ENCODE data around the gene CHCHD3. TPM values are rescaled to one million over a fixed set of nuclear protein-coding genes. Genes with fewer than 3 reads are reported as not detected.

CHCHD3 gene
- total RNA-seq, 1 experiment from 2014 or later: 100 TPM

- no peaks in the 10 kb centered on the region for H3K36me3 ChIP-seq (ENCODE audit: low read depth)
- no TSS peak for BruUV-seq (replicated peaks)
- peaks cover 52% of the 10 kb centered on the region for H3K79me2 ChIP-seq (ENCODE audit: low read depth)
- no peaks in the 10 kb centered on the region for H3K9me2 ChIP-seq (ENCODE audit: insufficient read depth)
- no peak overlapping the region for H2AFZ ChIP-seq
- intact Hi-C loops (cut with micrococcal nuclease; ENCODE audit: unreplicated experiment): no loop called here
- no peaks in the 10 kb centered on the region for H3K27me3 ChIP-seq (ENCODE audit: insufficient read depth, low read depth)
- no peaks in the 10 kb centered on the region for H3K4me1 ChIP-seq (replicated peaks; ENCODE audit: insufficient read depth)
- no peaks in the 10 kb centered on the region for H3F3A ChIP-seq (ENCODE audit: insufficient read depth, low read depth)
- H3K4me3 ChIP-seq: no peak overlapping the region
- no peak for DNase-seq
- H4K20me1 ChIP-seq (ENCODE audit: insufficient read depth): peaks cover 22% of the 10 kb centered on the region
- TF ChIP-seq EZH2 (IDR thresholded peaks at IDR 0.05; ENCODE audit: low read depth) (no peak), CTCF (conservative IDR thresholded peaks at IDR 0.05) (no peak)
- CTCF ChIA-PET: no interaction called here
- no peak overlapping the region for H3K27ac ChIP-seq
- no peaks in the 10 kb centered on the region; the same call in 1 of the 2 replicates for H3K9me3 ChIP-seq (ENCODE audit: insufficient read depth, low read depth)
- POLR2A ChIA-PET (ENCODE audit: unreplicated experiment): interaction anchor here (0.6 kb wide), 1 partner anchor 140 kb away, joined by 6 read pairs; no protein-coding TSS in a partner anchor
- no peak overlapping the region for H3K4me2 ChIP-seq
These were observed 83.1 kb downstream of the CHCHD3 start for GRCh38 chr7:132998763-132999162.

- TF ChIP-seq CTCF (conservative IDR thresholded peaks at IDR 0.05) (no peak), EZH2 (IDR thresholded peaks at IDR 0.05; ENCODE audit: low read depth) (no peak)
- Histone ChIP-seq H3K4me2 (no peak overlapping the region), H3K27me3 (ENCODE audit: insufficient read depth, low read depth) (no peaks in the 10 kb centered on the region), H2AFZ (no peak overlapping the region), H3K36me3 (ENCODE audit: low read depth) (no peaks in the 10 kb centered on the region), H3K4me3 (no peak overlapping the region), H3K27ac (no peak overlapping the region), H3K9me2 (ENCODE audit: insufficient read depth) (no peaks in the 10 kb centered on the region), H3F3A (ENCODE audit: insufficient read depth, low read depth) (no peaks in the 10 kb centered on the region), H3K9me3 (ENCODE audit: insufficient read depth, low read depth) (no peaks in the 10 kb centered on the region; the same call in 1 of the 2 replicates), H3K4me1 (replicated peaks; ENCODE audit: insufficient read depth) (no peaks in the 10 kb centered on the region), H4K20me1 (ENCODE audit: insufficient read depth) (peaks cover 21% of the 10 kb centered on the region), H3K79me2 (ENCODE audit: low read depth) (peaks cover 61% of the 10 kb centered on the region)
- CTCF ChIA-PET: interaction anchor here (0.7 kb wide), 1 partner anchor 695 kb away, joined by 3 read pairs; no protein-coding TSS in a partner anchor
- no TSS peak for BruUV-seq (replicated peaks)
- DNase-seq: no peak
- POLR2A ChIA-PET (ENCODE audit: unreplicated experiment): no interaction called here
- intact Hi-C loops (cut with micrococcal nuclease; ENCODE audit: unreplicated experiment): no loop called here
These were observed 84.4 kb downstream of the CHCHD3 start for GRCh38 chr7:132997505-132997904.

- peaks cover 60% of the 10 kb centered on the region for H3K79me2 ChIP-seq (ENCODE audit: low read depth)
- no peak overlapping the region for H3K4me3 ChIP-seq
- H3F3A ChIP-seq (ENCODE audit: insufficient read depth, low read depth): no peaks in the 10 kb centered on the region
- CTCF ChIA-PET: interaction anchor here (0.7 kb wide), 1 partner anchor 694 kb away, joined by 3 read pairs; no protein-coding TSS in a partner anchor
- intact Hi-C loops (cut with micrococcal nuclease; ENCODE audit: unreplicated experiment): no loop called here
- no peak for DNase-seq
- H3K9me3 ChIP-seq (ENCODE audit: insufficient read depth, low read depth): no peaks in the 10 kb centered on the region; the same call in 1 of the 2 replicates
- no peaks in the 10 kb centered on the region for H3K4me1 ChIP-seq (replicated peaks; ENCODE audit: insufficient read depth)
- POLR2A ChIA-PET (ENCODE audit: unreplicated experiment): no interaction called here
- peaks cover 21% of the 10 kb centered on the region for H4K20me1 ChIP-seq (ENCODE audit: insufficient read depth)
- no peak overlapping the region for H3K4me2 ChIP-seq
- H2AFZ ChIP-seq: no peak overlapping the region
- TF ChIP-seq CTCF (conservative IDR thresholded peaks at IDR 0.05): no peak
- TF ChIP-seq EZH2 (IDR thresholded peaks at IDR 0.05; ENCODE audit: low read depth): no peak
- no peak overlapping the region for H3K27ac ChIP-seq
- H3K36me3 ChIP-seq (ENCODE audit: low read depth): no peaks in the 10 kb centered on the region
- no peaks in the 10 kb centered on the region for H3K9me2 ChIP-seq (ENCODE audit: insufficient read depth)
- no TSS peak for BruUV-seq (replicated peaks)
- no peaks in the 10 kb centered on the region for H3K27me3 ChIP-seq (ENCODE audit: insufficient read depth, low read depth)
These were observed 85.2 kb downstream of the CHCHD3 start for GRCh38 chr7:132996581-132997242.

Measured in PC-9 (cell line).